Glutamatergic neuron (in vitro differentiated cells): ENCODE measurements around the gene DMGDH. TPM values are rescaled to one million over a fixed set of nuclear protein-coding genes. Genes with fewer than 3 reads are reported as not detected.

Experiments
- DNase-seq: peaks from one replicate; pipeline ENCODE4 v3.0.0; 2022
- H3K27ac Mint-ChIP-seq: one replicate; pipeline ENCODE4 v1.8.0; 2020; ENCODE audit warnings: mild to moderate bottlenecking, mixed read lengths, inconsistent platforms; ENCODE audit not compliant: unreplicated experiment
- H3K27me3 Mint-ChIP-seq: one replicate; pipeline ENCODE4 v1.8.0; 2020; ENCODE audit warnings: mild to moderate bottlenecking, moderate library complexity, mixed read lengths, inconsistent platforms; ENCODE audit not compliant: unreplicated experiment
- H3K36me3 Mint-ChIP-seq: one replicate; pipeline ENCODE4 v1.8.0; 2020; ENCODE audit warnings: mild to moderate bottlenecking, mixed read lengths, inconsistent platforms; ENCODE audit not compliant: unreplicated experiment
- H3K4me1 Mint-ChIP-seq: one replicate; pipeline ENCODE4 v1.8.0; 2020; ENCODE audit warnings: mild to moderate bottlenecking, low read depth, mixed read lengths, inconsistent platforms; ENCODE audit not compliant: unreplicated experiment
- H3K4me3 Mint-ChIP-seq: one replicate; pipeline ENCODE4 v1.8.0; 2020; ENCODE audit warnings: mild to moderate bottlenecking, mixed read lengths, inconsistent platforms; ENCODE audit not compliant: unreplicated experiment
- H3K9me3 Mint-ChIP-seq: one replicate; pipeline ENCODE4 v1.8.0; 2020; ENCODE audit warnings: mild to moderate bottlenecking, moderate library complexity, mixed read lengths, inconsistent platforms; ENCODE audit not compliant: unreplicated experiment
- CTCF ChIP-seq: fragments of 200-600 bp; sonication (generic); IDR thresholded peaks from one replicate; pipeline ENCODE4 v1.5.0; 2021; ENCODE audit not compliant: partially characterized antibody, unreplicated experiment
- total RNA-seq: library from RNA; stranded (reverse); fragmentation: NEBNext Ultra II Directional; extraction: Animal tissue kit (Norgen Biotek cat#: 25700); gene quantifications from one replicate; pipeline ENCODE4 v1.2.1, GENCODE V29; 2021; ENCODE audit not compliant: unreplicated experiment

DMGDH gene
- total RNA-seq, 1 donor from 2014 or later: 1.7 TPM

- Mint-ChIP-seq H3K4me1 (peaks cover 23% of the 10 kb centered on the region), H3K4me3 (no peak overlapping the region), H3K27me3 (no peaks in the 10 kb centered on the region), H3K9me3 (peaks cover 7% of the 10 kb centered on the region), H3K27ac (no peak overlapping the region), H3K36me3 (no peaks in the 10 kb centered on the region)
- no peak for TF ChIP-seq CTCF
- DNase-seq: no peak
Observed at GRCh38 chr5:79002374-79002773, 67.1 kb downstream of the DMGDH start.

- TF ChIP-seq CTCF: no peak
- Mint-ChIP-seq H3K36me3 (no peaks in the 10 kb centered on the region), H3K4me1 (peaks cover 23% of the 10 kb centered on the region), H3K9me3 (peaks cover 7% of the 10 kb centered on the region), H3K27ac (no peak overlapping the region), H3K27me3 (no peaks in the 10 kb centered on the region), H3K4me3 (no peak overlapping the region)
- no peak for DNase-seq
Observed at GRCh38 chr5:79001471-79001870, 68.0 kb downstream of the DMGDH start.

DNA sequence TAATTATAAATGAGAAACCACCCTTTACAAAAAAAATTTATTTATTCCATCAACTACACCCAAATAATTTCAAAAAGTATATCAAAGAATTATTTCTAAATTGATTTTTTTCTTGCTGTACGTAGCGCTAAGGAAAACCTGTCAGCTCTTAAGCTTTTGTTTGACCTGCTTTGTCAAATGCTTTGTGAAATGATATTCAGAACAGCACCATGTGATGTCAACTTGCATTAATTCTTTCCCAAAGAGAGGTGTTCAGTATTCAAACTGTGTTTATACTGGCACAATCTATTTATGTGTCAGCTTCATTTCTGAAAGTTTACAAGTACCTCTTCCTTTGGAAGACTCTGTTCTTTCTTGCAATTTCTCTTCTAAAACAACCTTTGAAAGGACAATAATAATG is 72.4 kb downstream of the DMGDH start:
- Mint-ChIP-seq H3K36me3 (no peaks in the 10 kb centered on the region), H3K4me1 (peaks cover 14% of the 10 kb centered on the region), H3K27ac (no peak overlapping the region), H3K27me3 (no peaks in the 10 kb centered on the region), H3K9me3 (no peaks in the 10 kb centered on the region), H3K4me3 (no peak overlapping the region)
- TF ChIP-seq CTCF: no peak
- DNase-seq: no peak

- Mint-ChIP-seq H3K9me3 (no peaks in the 10 kb centered on the region), H3K36me3 (no peaks in the 10 kb centered on the region), H3K4me1 (peaks cover 7% of the 10 kb centered on the region), H3K27ac (no peak overlapping the region), H3K27me3 (no peaks in the 10 kb centered on the region), H3K4me3 (no peak overlapping the region)
- no peak for DNase-seq
- no peak for TF ChIP-seq CTCF
Observed at GRCh38 chr5:78995521-78996007, 73.9 kb downstream of the DMGDH start.

DNA sequence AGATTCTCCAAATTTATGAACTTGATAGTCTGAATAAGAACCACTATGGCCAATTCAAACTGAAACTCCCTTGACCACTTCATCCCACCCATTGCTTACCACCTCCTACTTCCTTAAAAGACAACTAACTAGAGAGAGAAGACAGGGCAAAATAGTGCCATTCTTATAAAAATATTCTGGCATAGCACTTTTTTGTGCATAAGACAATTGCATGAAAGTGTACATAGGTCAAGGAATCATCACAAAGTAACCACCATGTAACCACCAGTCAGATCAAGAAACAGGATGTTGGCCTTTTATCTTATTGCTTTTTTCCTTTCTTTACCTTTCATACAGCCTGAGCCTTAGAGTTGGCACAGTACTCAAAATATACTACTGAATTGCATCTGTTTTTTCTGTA is 76.3 kb downstream of the DMGDH start:
- Mint-ChIP-seq H3K4me3 (no peak overlapping the region), H3K36me3 (no peaks in the 10 kb centered on the region), H3K27me3 (no peaks in the 10 kb centered on the region), H3K9me3 (no peaks in the 10 kb centered on the region), H3K4me1 (peaks cover 4% of the 10 kb centered on the region), H3K27ac (no peak overlapping the region)
- no peak for TF ChIP-seq CTCF
- no peak for DNase-seq
